ENCODE measurements around the gene FAM162A.
A peak's percentile ranks its signal among the peaks of the same experiment; 100 is the strongest.

The FAM162A gene

GRCh38 chr3:122396511-122396910 lies 12.5 kb downstream of the FAM162A start:
- H2BK12ac ChIP-seq (ENCODE audit: low read length) = no peak overlapping the region
- no peaks in the 10 kb centered on the region for H3K79me1 ChIP-seq (ENCODE audit: low read length)
- peaks cover 0 to 4% of the 10 kb centered on the region in 2 experiments for H3K4me1 ChIP-seq (ENCODE audit: control insufficient read depth in 1 of 2, insufficient read depth in 2 of 2, low read length in 2 of 2)
- H3K4me3 ChIP-seq (ENCODE audit: low read depth, low read length) = no peak overlapping the region
- H2BK5ac ChIP-seq (ENCODE audit: low read depth, low read length, poor library complexity) = no peak overlapping the region
- H3K4ac ChIP-seq (ENCODE audit: low read depth, low read length) = no peak overlapping the region
- H3K4me2 ChIP-seq (ENCODE audit: low read length) = no peak overlapping the region
- no peak overlapping the region for H2AFZ ChIP-seq (ENCODE audit: insufficient read depth, low read length, poor library complexity)
- no peak overlapping the region for H3K27ac ChIP-seq (ENCODE audit: low read depth, low read length)
- DNase-seq = no peak
- H3K27me3 ChIP-seq (ENCODE audit: insufficient read depth, low read length) = no peaks in the 10 kb centered on the region
- H4K12ac ChIP-seq (ENCODE audit: low read depth, low read length) = no peak overlapping the region
- H4K8ac ChIP-seq (ENCODE audit: low read depth, low read length) = no peak overlapping the region
- H3K14ac ChIP-seq (ENCODE audit: low read length) = no peak overlapping the region
- H4K91ac ChIP-seq (ENCODE audit: low read depth, low read length) = no peak overlapping the region
- H3K79me2 ChIP-seq (ENCODE audit: control insufficient read depth, insufficient read depth, low read length, poor library complexity) = no peaks in the 10 kb centered on the region
- no peak overlapping the region for H3K18ac ChIP-seq (ENCODE audit: low read length)
- H2AK5ac ChIP-seq (ENCODE audit: low read length) = no peak overlapping the region
- no peak overlapping the region for H3K23ac ChIP-seq (ENCODE audit: low read length)
- H3K36me3 ChIP-seq (ENCODE audit: control insufficient read depth in 1 of 2, insufficient read depth in 2 of 2, low read length in 2 of 2) = no peaks in the 10 kb centered on the region
- no peaks in the 10 kb centered on the region for H3K9me3 ChIP-seq (ENCODE audit: insufficient read depth, low read depth, low read length)
- H2BK120ac ChIP-seq (ENCODE audit: insufficient read depth, low read length, poor library complexity) = no peak overlapping the region
- H3K9ac ChIP-seq (ENCODE audit: low read length) = no peak overlapping the region

GRCh38 chr3:122397201-122397600 lies 13.2 kb downstream of the FAM162A start:
- Histone ChIP-seq H2BK120ac (ENCODE audit: insufficient read depth, low read length, poor library complexity) (no peak overlapping the region), H4K91ac (ENCODE audit: low read depth, low read length) (no peak overlapping the region), H3K14ac (ENCODE audit: low read length) (no peak overlapping the region), H3K18ac (ENCODE audit: low read length) (no peak overlapping the region), H3K9me3 (ENCODE audit: insufficient read depth, low read depth, low read length) (no peaks in the 10 kb centered on the region), H3K9ac (ENCODE audit: low read length) (no peak overlapping the region), H3K27ac (ENCODE audit: low read depth, low read length) (no peak overlapping the region), H4K12ac (ENCODE audit: low read depth, low read length) (no peak overlapping the region), H2AK5ac (ENCODE audit: low read length) (no peak overlapping the region), H3K4me3 (ENCODE audit: low read depth, low read length) (no peak overlapping the region), H3K4me2 (ENCODE audit: low read length) (no peak overlapping the region), H3K4ac (ENCODE audit: low read depth, low read length) (no peak overlapping the region), H4K8ac (ENCODE audit: low read depth, low read length) (no peak overlapping the region), H3K79me1 (ENCODE audit: low read length) (no peaks in the 10 kb centered on the region), H3K36me3 (ENCODE audit: control insufficient read depth in 1 of 2, insufficient read depth in 2 of 2, low read length in 2 of 2) (no peaks in the 10 kb centered on the region), H2BK12ac (ENCODE audit: low read length) (no peak overlapping the region), H2BK5ac (ENCODE audit: low read depth, low read length, poor library complexity) (no peak overlapping the region), H3K23ac (ENCODE audit: low read length) (no peak overlapping the region), H3K27me3 (ENCODE audit: insufficient read depth, low read length) (no peaks in the 10 kb centered on the region), H3K4me1 (ENCODE audit: control insufficient read depth in 1 of 2, insufficient read depth in 2 of 2, low read length in 2 of 2) (peaks cover 0 to 4% of the 10 kb centered on the region in 2 experiments), H2AFZ (ENCODE audit: insufficient read depth, low read length, poor library complexity) (no peak overlapping the region), H3K79me2 (ENCODE audit: control insufficient read depth, insufficient read depth, low read length, poor library complexity) (no peaks in the 10 kb centered on the region)
- no CpG with 5 or more reads among the region's 1 CpG for WGBS (ENCODE audit: extremely low coverage, insufficient coverage, insufficient read length)
- DNase-seq = no peak

GRCh38 chr3:122398920-122399319 lies 14.9 kb downstream of the FAM162A start:
- no peaks in the 10 kb centered on the region for H3K79me2 ChIP-seq (ENCODE audit: control insufficient read depth, insufficient read depth, low read length, poor library complexity)
- no peaks in the 10 kb centered on the region for H3K79me1 ChIP-seq (ENCODE audit: low read length)
- no peak overlapping the region for H3K9ac ChIP-seq (ENCODE audit: low read length)
- H2BK5ac ChIP-seq (ENCODE audit: low read depth, low read length, poor library complexity) = no peak overlapping the region
- no peaks in the 10 kb centered on the region for H3K36me3 ChIP-seq (ENCODE audit: control insufficient read depth in 1 of 2, insufficient read depth in 2 of 2, low read length in 2 of 2)
- no peak overlapping the region for H3K4ac ChIP-seq (ENCODE audit: low read depth, low read length)
- no peak overlapping the region for H3K27ac ChIP-seq (ENCODE audit: low read depth, low read length)
- DNase-seq = no peak
- no peak overlapping the region for H4K91ac ChIP-seq (ENCODE audit: low read depth, low read length)
- no peak overlapping the region for H3K18ac ChIP-seq (ENCODE audit: low read length)
- no peaks in the 10 kb centered on the region for H3K9me3 ChIP-seq (ENCODE audit: insufficient read depth, low read depth, low read length)
- H4K12ac ChIP-seq (ENCODE audit: low read depth, low read length) = no peak overlapping the region
- no peak overlapping the region for H3K23ac ChIP-seq (ENCODE audit: low read length)
- H2AFZ ChIP-seq (ENCODE audit: insufficient read depth, low read length, poor library complexity) = no peak overlapping the region
- H3K4me3 ChIP-seq (ENCODE audit: low read depth, low read length) = no peak overlapping the region
- no peak overlapping the region for H3K4me2 ChIP-seq (ENCODE audit: low read length)
- no peak overlapping the region for H2AK5ac ChIP-seq (ENCODE audit: low read length)
- H2BK12ac ChIP-seq (ENCODE audit: low read length) = no peak overlapping the region
- H3K14ac ChIP-seq (ENCODE audit: low read length) = no peak overlapping the region
- H2BK120ac ChIP-seq (ENCODE audit: insufficient read depth, low read length, poor library complexity) = no peak overlapping the region
- H3K4me1 ChIP-seq (ENCODE audit: control insufficient read depth in 1 of 2, insufficient read depth in 2 of 2, low read length in 2 of 2) = peaks cover 0 to 3% of the 10 kb centered on the region in 2 experiments
- H3K27me3 ChIP-seq (ENCODE audit: insufficient read depth, low read length) = no peaks in the 10 kb centered on the region
- 100% methylated on average over 1 of the region's 2 CpGs for WGBS (ENCODE audit: extremely low coverage, insufficient coverage, insufficient read length)
- H4K8ac ChIP-seq (ENCODE audit: low read depth, low read length) = no peak overlapping the region

- H3K4me1 ChIP-seq (ENCODE audit: control insufficient read depth in 1 of 2, insufficient read depth in 2 of 2, low read length in 2 of 2) = no peaks in the 10 kb centered on the region
- no peak overlapping the region for H3K4ac ChIP-seq (ENCODE audit: low read depth, low read length)
- peak in 1 of 2 donors; percentile 6 for DNase-seq
- no peaks in the 10 kb centered on the region for H3K36me3 ChIP-seq (ENCODE audit: control insufficient read depth in 1 of 2, insufficient read depth in 2 of 2, low read length in 2 of 2)
- no peak overlapping the region for H3K18ac ChIP-seq (ENCODE audit: low read length)
- H3K9ac ChIP-seq (ENCODE audit: low read length) = no peak overlapping the region
- no CpG with 5 or more reads among the region's 6 CpGs for WGBS (ENCODE audit: extremely low coverage, insufficient coverage, insufficient read length)
- H3K4me2 ChIP-seq (ENCODE audit: low read length) = no peak overlapping the region
- H2AFZ ChIP-seq (ENCODE audit: insufficient read depth, low read length, poor library complexity) = no peak overlapping the region
- H3K79me2 ChIP-seq (ENCODE audit: control insufficient read depth, insufficient read depth, low read length, poor library complexity) = no peaks in the 10 kb centered on the region
- H3K9me3 ChIP-seq (ENCODE audit: insufficient read depth, low read depth, low read length) = no peaks in the 10 kb centered on the region
- H2BK120ac ChIP-seq (ENCODE audit: insufficient read depth, low read length, poor library complexity) = no peak overlapping the region
- H3K23ac ChIP-seq (ENCODE audit: low read length) = no peak overlapping the region
- no peak overlapping the region for H3K4me3 ChIP-seq (ENCODE audit: low read depth, low read length)
- no peak overlapping the region for H3K27ac ChIP-seq (ENCODE audit: low read depth, low read length)
- no peaks in the 10 kb centered on the region for H3K27me3 ChIP-seq (ENCODE audit: insufficient read depth, low read length)
- no peak overlapping the region for H2AK5ac ChIP-seq (ENCODE audit: low read length)
- H4K12ac ChIP-seq (ENCODE audit: low read depth, low read length) = no peak overlapping the region
- no peak overlapping the region for H2BK5ac ChIP-seq (ENCODE audit: low read depth, low read length, poor library complexity)
- no peak overlapping the region for H4K91ac ChIP-seq (ENCODE audit: low read depth, low read length)
- H3K14ac ChIP-seq (ENCODE audit: low read length) = no peak overlapping the region
- no peak overlapping the region for H4K8ac ChIP-seq (ENCODE audit: low read depth, low read length)
- no peaks in the 10 kb centered on the region for H3K79me1 ChIP-seq (ENCODE audit: low read length)
- H2BK12ac ChIP-seq (ENCODE audit: low read length) = no peak overlapping the region
These were observed 19.5 kb downstream of the FAM162A start for GRCh38 chr3:122403489-122403888.
